Stomach (tissue), 4 donors: ENCODE measurements around the gene DPYD.

Source experiments
- POLR2A ChIP-seq, 4 donors: fragments of 450-650 bp; IDR thresholded peaks; one replicate each; pipeline ENCODE4 v1.6.1; 2016; ENCODE audit warnings: antibody characterized with exemption in 4 of 4, control low read depth in 2 of 4, mild to moderate bottlenecking in 1 of 4, moderate library complexity in 1 of 4
- TF ChIP-seq, protein P1 (sequence below), 7 experiments: fragments of 450-650 bp in 4 of 7; fragments of 200-600 bp in 3 of 7; sonication (generic) in 3 of 7; IDR thresholded peaks; one replicate each; pipeline ENCODE4 v1.5.1; 2016 to 2019; ENCODE audit warnings: antibody characterized with exemption in 7 of 7, control low read depth in 2 of 7, mild to moderate bottlenecking in 1 of 7

DNA sequence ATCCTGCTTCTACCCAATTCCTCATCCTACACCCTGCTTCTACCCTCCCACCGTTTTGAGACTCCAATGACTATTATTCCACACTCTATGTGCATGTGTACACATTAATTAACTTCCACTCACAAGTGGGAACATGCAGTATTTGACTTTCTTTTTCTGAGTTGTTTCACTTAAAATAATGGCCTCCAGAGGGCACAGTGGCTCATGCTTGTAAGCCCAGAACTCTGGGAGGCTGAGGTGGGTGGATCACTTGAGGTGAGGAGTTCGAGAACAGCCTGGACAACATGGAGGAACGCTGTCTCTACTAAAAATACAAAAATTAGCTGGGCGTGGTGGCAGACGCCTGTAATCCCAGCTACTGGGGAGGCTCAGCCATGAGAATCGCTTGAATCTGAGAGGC lies 734.5 kb downstream of the DPYD start:
- TF ChIP-seq, protein P1, sequence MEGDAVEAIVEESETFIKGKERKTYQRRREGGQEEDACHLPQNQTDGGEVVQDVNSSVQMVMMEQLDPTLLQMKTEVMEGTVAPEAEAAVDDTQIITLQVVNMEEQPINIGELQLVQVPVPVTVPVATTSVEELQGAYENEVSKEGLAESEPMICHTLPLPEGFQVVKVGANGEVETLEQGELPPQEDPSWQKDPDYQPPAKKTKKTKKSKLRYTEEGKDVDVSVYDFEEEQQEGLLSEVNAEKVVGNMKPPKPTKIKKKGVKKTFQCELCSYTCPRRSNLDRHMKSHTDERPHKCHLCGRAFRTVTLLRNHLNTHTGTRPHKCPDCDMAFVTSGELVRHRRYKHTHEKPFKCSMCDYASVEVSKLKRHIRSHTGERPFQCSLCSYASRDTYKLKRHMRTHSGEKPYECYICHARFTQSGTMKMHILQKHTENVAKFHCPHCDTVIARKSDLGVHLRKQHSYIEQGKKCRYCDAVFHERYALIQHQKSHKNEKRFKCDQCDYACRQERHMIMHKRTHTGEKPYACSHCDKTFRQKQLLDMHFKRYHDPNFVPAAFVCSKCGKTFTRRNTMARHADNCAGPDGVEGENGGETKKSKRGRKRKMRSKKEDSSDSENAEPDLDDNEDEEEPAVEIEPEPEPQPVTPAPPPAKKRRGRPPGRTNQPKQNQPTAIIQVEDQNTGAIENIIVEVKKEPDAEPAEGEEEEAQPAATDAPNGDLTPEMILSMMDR (IDR thresholded peaks at IDR 0.05), result no peak
- no peak for TF ChIP-seq POLR2A (IDR thresholded peaks at IDR 0.05)
